Pancreas (tissue), 10 donors: ENCODE measurements around the gene TLCD2. TPM values are rescaled to one million over a fixed set of nuclear protein-coding genes. Genes with fewer than 3 reads are reported as not detected.
"Not testable (repeated sequence)": the region's sequence is repeated elsewhere in the genome, so short reads cannot be mapped to it uniquely, and the experiment has no call there.

Experiments used
- ATAC-seq, 4 donors: fragments of 200-7000 bp; cut with Tn5 transposase; one replicate each; pipeline versions ENCODE4 v1.8.0 to v1.9.1; 2020; ENCODE audit warnings: mild to moderate bottlenecking in 4 of 4, moderate library complexity in 4 of 4
- DNase-seq, 6 donors: peaks; one replicate each; pipeline ENCODE4 v3.0.0-alpha.2; 2020
- FAIRE-seq: peaks from 2 replicates; lab custom pipeline; 2012; peaks lifted over from hg19 to GRCh38; lab: Jason Lieb, UNC
- H3K27ac ChIP-seq, 4 donors: fragments of 200-600 bp; sonication (generic); 1 replicate in 3 of 4; 2 replicates in 1 of 4; pipeline versions ENCODE4 v1.5.0 to v1.8.0; 2020
- H3K27me3 ChIP-seq, 4 donors: fragments of 200-600 bp; one replicate each; pipeline ENCODE4 v1.8.0; 2021
- H3K36me3 ChIP-seq, 3 donors: fragments of 200-600 bp; sonication (generic) in 1 of 3; one replicate each; pipeline versions ENCODE4 v1.5.0 to v1.8.0; 2020 to 2021
- H3K4me1 ChIP-seq, 3 donors: fragments of 200-600 bp; one replicate each; pipeline ENCODE4 v1.8.0; 2021
- H3K4me3 ChIP-seq, 4 donors: fragments of 200-600 bp; sonication (generic) in 2 of 4; one replicate each; pipeline versions ENCODE4 v1.5.0 to v1.8.0; 2020 to 2021
- H3K9me3 ChIP-seq, 4 donors: fragments of 200-600 bp; one replicate each; pipeline ENCODE4 v1.8.0; 2021
- WGBS, 2 donors: extraction: QIAGEN DNeasy Blood & Tissue Kit; methylation state at CpG; one replicate each; pipeline ENCODE4 v1.1.7; 2013; 5-methylcytosine and 5-hydroxymethylcytosine counted together
- intact Hi-C, 3 donors: fragments of 100-400 bp; cut with DNase I; formaldehyde crosslinking; loops; one replicate each; pipeline versions ENCODE4 v1.11.1 to v1.14.2; 2022
- polyA plus RNA-seq, 2 donors: library from polyadenylated mRNA; stranded (reverse); fragments of 200-250 nt; gene quantifications; one replicate each; pipeline ENCODE4 v1.2.3, GENCODE V29; 2013
- total RNA-seq, 6 donors: library from RNA; stranded (reverse); fragmentation: NEBNext Ultra II Directional in 4 of 6; extraction: Animal tissue kit (Norgen Biotek cat#: 25700) in 4 of 6; gene quantifications; one replicate each; pipeline versions ENCODE4 v1.2.1 to v1.2.4, GENCODE V29; 2021 to 2023
- TF ChIP-seq, protein P1 (sequence below), 4 donors: fragments of 200-600 bp; sonication (generic) in 3 of 4; IDR thresholded peaks; one replicate each; pipeline versions ENCODE4 v1.5.0 to v1.8.0; 2021; ENCODE audit warnings: antibody characterized with exemption in 4 of 4
- donor health status: healthy with polysubstance abuse.
- donor health status: DM: no; HTN: no; CAD: no; lungs with moderate emphysema.
- donor health status: DM: no; HTN: no; CAD: no.
- donor health status: control.
- donor health status: control.
- donor health status: Bipolar disorder and iron deficiency.
- donor health status: DM: yes; HTN: yes; CAD: no.
- donor health status: DM: no; HTN: no; CAD: no.
- donor health status: DM: no; HTN: no; CAD: no.
- donor health status: DM: yes; HTN: yes; CAD: no.

TLCD2 gene
- total and polyA plus RNA-seq, 8 donors, result 0.56 to 2.8 (median 1.4) TPM

DNA sequence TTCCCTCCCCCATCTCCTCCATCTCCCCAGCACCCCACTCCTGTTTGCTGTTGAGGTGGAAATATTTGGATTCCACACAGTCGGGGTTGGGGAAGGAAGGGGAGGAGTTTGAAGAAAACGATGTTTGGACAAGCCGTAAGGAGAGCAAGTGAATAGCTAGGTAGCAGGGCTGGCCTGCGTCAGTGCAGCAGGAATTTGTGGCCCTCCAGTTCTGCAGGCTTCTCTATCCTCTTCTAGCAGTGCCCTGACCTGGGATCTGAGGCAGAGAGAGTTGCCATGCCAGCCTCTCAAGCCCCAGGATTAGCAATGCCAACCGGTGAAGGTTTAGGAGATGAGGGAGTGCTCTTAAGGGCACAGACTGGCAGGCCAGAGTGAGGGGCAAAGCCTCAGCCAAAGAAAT, 12.5 kb downstream of the TLCD2 start:
- TF ChIP-seq, protein P1, sequence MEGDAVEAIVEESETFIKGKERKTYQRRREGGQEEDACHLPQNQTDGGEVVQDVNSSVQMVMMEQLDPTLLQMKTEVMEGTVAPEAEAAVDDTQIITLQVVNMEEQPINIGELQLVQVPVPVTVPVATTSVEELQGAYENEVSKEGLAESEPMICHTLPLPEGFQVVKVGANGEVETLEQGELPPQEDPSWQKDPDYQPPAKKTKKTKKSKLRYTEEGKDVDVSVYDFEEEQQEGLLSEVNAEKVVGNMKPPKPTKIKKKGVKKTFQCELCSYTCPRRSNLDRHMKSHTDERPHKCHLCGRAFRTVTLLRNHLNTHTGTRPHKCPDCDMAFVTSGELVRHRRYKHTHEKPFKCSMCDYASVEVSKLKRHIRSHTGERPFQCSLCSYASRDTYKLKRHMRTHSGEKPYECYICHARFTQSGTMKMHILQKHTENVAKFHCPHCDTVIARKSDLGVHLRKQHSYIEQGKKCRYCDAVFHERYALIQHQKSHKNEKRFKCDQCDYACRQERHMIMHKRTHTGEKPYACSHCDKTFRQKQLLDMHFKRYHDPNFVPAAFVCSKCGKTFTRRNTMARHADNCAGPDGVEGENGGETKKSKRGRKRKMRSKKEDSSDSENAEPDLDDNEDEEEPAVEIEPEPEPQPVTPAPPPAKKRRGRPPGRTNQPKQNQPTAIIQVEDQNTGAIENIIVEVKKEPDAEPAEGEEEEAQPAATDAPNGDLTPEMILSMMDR (IDR thresholded peaks at IDR 0.05), result no peak
- no peak for DNase-seq
- 52 to 57% methylated on average over 5 of the region's 5 CpGs for WGBS, 2 donors
- Histone ChIP-seq H3K4me3 (no peak overlapping the region), H3K27me3 (no peaks in the 10 kb centered on the region), H3K4me1 (no peaks in the 10 kb centered on the region), H3K9me3 (no peaks in the 10 kb centered on the region), H3K36me3 (no peaks in the 10 kb centered on the region), H3K27ac (no peak overlapping the region)
- no peak for FAIRE-seq
- intact Hi-C loops, result no loop called here
- ATAC-seq, result no peak

DNA sequence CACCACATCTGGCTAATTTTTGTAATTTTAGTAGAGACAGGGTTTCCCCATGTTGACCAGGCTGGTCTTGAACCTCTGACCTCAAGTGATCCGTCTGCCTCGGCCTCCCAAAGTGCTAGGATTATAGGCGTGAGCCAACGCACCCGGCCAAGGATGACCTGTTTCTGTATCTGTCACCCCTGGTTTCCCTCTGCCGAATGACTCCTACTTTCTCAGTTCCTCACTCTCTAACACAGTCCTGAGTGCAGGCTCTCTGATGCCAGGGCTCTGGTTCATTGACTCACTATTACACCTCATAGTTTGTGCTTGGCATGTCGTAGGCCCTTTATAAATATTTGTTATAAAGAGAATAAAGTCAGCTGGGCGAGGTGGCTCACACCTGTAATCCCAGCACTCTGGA, 14.8 kb downstream of the TLCD2 start:
- 81 to 85% methylated on average over 8 of the region's 8 CpGs for WGBS, 2 donors
- FAIRE-seq, result no peak

DNA sequence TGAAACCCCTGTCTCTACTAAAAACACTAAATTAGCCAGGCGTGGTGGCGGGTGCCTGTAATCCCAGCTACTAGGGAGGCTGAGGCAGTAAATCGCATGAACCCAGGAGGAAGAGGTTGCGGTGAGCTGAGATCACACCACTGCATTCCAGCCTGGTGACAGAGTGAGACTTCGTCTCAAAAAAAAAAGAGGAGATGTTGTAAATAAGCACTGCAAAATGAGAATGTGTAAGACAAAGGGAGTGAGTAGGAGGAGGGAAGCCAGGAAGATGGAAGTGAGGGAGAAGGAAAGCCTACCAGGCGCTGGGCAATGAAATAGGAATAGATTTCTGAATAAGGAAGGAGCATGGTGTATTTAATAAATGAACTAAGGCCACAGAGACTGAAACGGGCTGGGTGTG, 16.8 kb downstream of the TLCD2 start:
- H3K4me1 ChIP-seq, result no peaks in the 10 kb centered on the region
- no peaks in the 10 kb centered on the region for H3K36me3 ChIP-seq
- no peak overlapping the region for H3K27ac ChIP-seq
- H3K9me3 ChIP-seq, result no peaks in the 10 kb centered on the region
- ATAC-seq, result no peak
- H3K27me3 ChIP-seq, result no peaks in the 10 kb centered on the region
- no peak for FAIRE-seq
- DNase-seq, result no peak
- H3K4me3 ChIP-seq, result no peak overlapping the region
- 90 to 91% methylated on average over 7 of the region's 7 CpGs for WGBS, 2 donors
- TF ChIP-seq, protein P1 (IDR thresholded peaks at IDR 0.05), result no peak
- intact Hi-C loops, result no loop called here

More for the DNA sequence above, 14.8 kb downstream of the TLCD2 start:
- ATAC-seq (no peak), DNase-seq (no peak)
- Histone ChIP-seq H3K4me1 (no peaks in the 10 kb centered on the region), H3K27ac (no peak overlapping the region), H3K9me3 (no peaks in the 10 kb centered on the region), H3K36me3 (no peaks in the 10 kb centered on the region), H3K4me3 (no peak overlapping the region), H3K27me3 (no peaks in the 10 kb centered on the region)
- intact Hi-C loops, result no loop called here
- TF ChIP-seq, protein P1 (IDR thresholded peaks at IDR 0.05), result no peak

DNA sequence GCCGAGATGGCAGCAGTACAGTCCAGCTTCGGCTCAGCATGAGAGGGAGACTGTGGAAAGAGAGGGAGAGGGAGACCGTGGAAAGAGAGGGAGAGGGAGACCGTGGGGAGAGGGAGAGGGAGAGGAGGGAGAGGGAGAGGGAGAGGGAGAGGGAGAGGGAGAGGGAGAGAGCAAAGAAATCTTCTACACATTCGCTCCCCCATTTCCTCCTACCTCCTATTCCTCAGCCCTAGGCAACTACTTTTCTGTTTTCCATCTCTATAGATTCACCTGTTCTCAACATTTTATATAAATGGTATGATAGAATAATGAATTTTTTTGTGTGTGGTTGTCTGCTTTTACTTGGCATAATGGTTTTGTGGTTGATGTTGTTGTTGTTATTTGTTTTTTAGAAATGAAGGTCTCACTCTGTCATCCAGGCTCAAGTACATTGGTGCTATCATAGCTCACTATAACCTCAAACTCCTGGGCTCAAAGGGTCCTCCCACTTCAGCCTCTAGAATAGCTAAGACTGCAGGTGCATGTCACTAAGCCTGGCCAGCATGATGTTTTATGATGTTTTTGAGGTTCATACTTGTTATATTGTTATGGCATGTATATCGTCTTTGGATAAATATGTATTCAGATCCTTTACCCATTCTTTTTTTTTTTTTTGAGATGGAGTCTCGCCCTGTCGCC, 19.5 kb downstream of the TLCD2 start:
- Histone ChIP-seq H3K27ac (no peak overlapping the region), H3K9me3 (no peaks in the 10 kb centered on the region), H3K4me1 (no peaks in the 10 kb centered on the region), H3K36me3 (no peaks in the 10 kb centered on the region), H3K4me3 (no peak overlapping the region), H3K27me3 (no peaks in the 10 kb centered on the region)
- ATAC-seq, result no peak
- intact Hi-C loops, result no loop called here
- TF ChIP-seq, protein P1 (IDR thresholded peaks at IDR 0.05), result no peak
- 78 to 93% methylated on average over 6 to 7 of the region's 8 CpGs for WGBS, 2 donors
- no peak for FAIRE-seq
- no peak for DNase-seq

DNA sequence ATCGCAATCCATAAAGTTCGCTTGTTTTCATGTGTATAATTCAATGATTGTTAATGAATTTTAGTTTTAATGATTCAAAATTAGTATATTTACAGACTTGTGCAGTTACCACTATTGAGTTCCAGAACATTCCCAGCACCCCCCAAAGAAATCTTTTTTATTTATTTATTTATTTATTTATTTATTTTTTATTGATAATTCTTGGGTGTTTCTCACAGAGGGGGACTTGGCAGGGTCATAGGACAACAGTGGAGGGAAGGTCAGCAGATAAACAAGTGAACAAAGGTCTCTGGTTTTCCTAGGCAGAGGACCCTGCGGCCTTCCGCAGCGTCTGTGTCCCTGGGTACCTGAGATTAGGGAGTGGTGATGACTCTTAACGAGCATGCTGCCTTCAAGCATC, 21.8 kb downstream of the TLCD2 start:
- H3K4me3 ChIP-seq, H3K36me3 ChIP-seq, H3K4me1 ChIP-seq, H3K9me3 ChIP-seq, ATAC-seq, H3K27ac ChIP-seq, DNase-seq, H3K27me3 ChIP-seq, FAIRE-seq, intact Hi-C loops: not testable (repeated sequence)
- WGBS, 2 donors, result 75 to 79% methylated on average over 6 of the region's 6 CpGs
